NOMO-1 treated with dmso at 0.1 percent for 144 hours (cell line): ENCODE results near the gene TMUB1.

Source experiments
- DNase-seq: peaks from one replicate; lab custom pipeline; 2025; ENCODE audit not compliant: unreplicated experiment; lab: John Stamatoyannopoulos, UW

The TMUB1 gene

GRCh38 chr7:151071032-151071866 lies 12.0 kb downstream of the TMUB1 start:
- no peak for DNase-seq

- DNase-seq: no peak
Observed at GRCh38 chr7:151070574-151070960, 12.7 kb downstream of the TMUB1 start.

- DNase-seq: no peak
Observed at GRCh38 chr7:151069841-151070573, 13.3 kb downstream of the TMUB1 start.

- no peak for DNase-seq
Observed at GRCh38 chr7:151068069-151068773, 15.1 kb downstream of the TMUB1 start.

- no peak for DNase-seq
Observed at GRCh38 chr7:151066273-151066974, 16.9 kb downstream of the TMUB1 start.

- DNase-seq: no peak
Observed at GRCh38 chr7:151065516-151065915, 17.8 kb downstream of the TMUB1 start.

GRCh38 chr7:151064993-151065392 lies 18.3 kb downstream of the TMUB1 start:
- DNase-seq: no peak

GRCh38 chr7:151064454-151064853 lies 18.8 kb downstream of the TMUB1 start:
- no peak for DNase-seq

- no peak for DNase-seq
Observed at GRCh38 chr7:151063212-151063561, 20.1 kb downstream of the TMUB1 start.

- no peak for DNase-seq
Observed at GRCh38 chr7:151062399-151063211, 20.7 kb downstream of the TMUB1 start.

GRCh38 chr7:151062111-151062398 lies 21.2 kb downstream of the TMUB1 start:
- DNase-seq: no peak

GRCh38 chr7:151061213-151062110 lies 21.8 kb downstream of the TMUB1 start:
- DNase-seq: no peak

GRCh38 chr7:151060416-151061212 lies 22.7 kb downstream of the TMUB1 start:
- DNase-seq: no peak

- DNase-seq: no peak
Observed at GRCh38 chr7:151060113-151060415, 23.2 kb downstream of the TMUB1 start.

- DNase-seq: no peak
Observed at GRCh38 chr7:151059367-151060112, 23.8 kb downstream of the TMUB1 start, which contains the start of gene SLC4A2. SLC4A2 (plus strand) TSS chr7:151059589; CDS start chr7:151061988, 2,399 bp downstream.

- no peak for DNase-seq
Observed at GRCh38 chr7:151058781-151059366, 24.4 kb downstream of the TMUB1 start.

- peak; percentile 92 for DNase-seq
Observed at GRCh38 chr7:151057989-151058780, 25.1 kb downstream of the TMUB1 start.
